ENCODE data around the gene TWSG1.
"Not testable (repeated sequence)": the region's sequence is repeated elsewhere in the genome, so short reads cannot be mapped to it uniquely, and the experiment has no call there.

TWSG1 gene

DNA sequence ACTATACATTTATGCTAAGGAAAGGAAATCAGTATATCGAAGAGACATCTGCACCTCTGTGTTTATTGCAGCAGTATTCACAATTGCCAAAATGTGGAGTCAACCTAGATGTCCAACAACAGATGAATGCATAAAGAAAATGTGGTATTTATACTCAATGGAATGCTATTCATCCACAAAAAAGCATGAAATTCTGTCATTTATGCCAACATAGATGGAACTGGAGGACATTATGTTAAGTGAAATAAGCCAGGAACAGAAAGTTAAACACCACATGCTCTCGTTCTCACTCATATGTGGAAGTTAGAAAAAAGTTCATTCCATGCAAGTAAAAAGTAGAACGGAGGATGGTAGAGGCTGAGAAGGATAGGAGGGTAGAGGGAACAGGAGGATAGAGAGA is 59.5 kb downstream of the TWSG1 start:
- no peak for DNase-seq (ENCODE audit: low read depth)
- TF ChIP-seq, protein P1, sequence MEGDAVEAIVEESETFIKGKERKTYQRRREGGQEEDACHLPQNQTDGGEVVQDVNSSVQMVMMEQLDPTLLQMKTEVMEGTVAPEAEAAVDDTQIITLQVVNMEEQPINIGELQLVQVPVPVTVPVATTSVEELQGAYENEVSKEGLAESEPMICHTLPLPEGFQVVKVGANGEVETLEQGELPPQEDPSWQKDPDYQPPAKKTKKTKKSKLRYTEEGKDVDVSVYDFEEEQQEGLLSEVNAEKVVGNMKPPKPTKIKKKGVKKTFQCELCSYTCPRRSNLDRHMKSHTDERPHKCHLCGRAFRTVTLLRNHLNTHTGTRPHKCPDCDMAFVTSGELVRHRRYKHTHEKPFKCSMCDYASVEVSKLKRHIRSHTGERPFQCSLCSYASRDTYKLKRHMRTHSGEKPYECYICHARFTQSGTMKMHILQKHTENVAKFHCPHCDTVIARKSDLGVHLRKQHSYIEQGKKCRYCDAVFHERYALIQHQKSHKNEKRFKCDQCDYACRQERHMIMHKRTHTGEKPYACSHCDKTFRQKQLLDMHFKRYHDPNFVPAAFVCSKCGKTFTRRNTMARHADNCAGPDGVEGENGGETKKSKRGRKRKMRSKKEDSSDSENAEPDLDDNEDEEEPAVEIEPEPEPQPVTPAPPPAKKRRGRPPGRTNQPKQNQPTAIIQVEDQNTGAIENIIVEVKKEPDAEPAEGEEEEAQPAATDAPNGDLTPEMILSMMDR (conservative IDR thresholded peaks at IDR 0.05; ENCODE audit: low read depth, low read length) = no peak
- no peak overlapping the region for H3K4me3 ChIP-seq (ENCODE audit: low read depth, low read length)

DNA sequence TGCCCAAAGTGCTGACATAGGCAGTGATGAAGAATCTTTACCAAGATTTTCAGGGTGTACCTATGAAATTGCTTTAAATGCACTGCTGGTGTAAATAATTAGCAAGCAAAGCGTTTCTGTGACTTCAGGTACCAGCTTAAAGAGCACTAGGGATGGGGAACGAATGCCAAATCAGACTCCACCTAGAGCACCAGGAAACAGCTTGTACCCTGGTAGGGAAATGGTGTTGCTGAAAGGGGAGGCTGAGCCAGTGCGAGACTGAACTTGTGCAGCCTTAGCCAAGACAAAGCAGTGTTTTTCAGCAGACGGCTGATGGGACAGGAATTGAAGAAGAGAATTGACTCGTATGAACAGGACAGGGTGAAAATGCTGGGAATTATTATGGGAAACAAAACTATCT is 65.6 kb downstream of the TWSG1 start:
- no peak for DNase-seq (ENCODE audit: low read depth)
- TF ChIP-seq, protein P1 (conservative IDR thresholded peaks at IDR 0.05; ENCODE audit: low read depth, low read length) = no peak
- no peak overlapping the region for H3K4me3 ChIP-seq (ENCODE audit: low read depth, low read length)

DNA sequence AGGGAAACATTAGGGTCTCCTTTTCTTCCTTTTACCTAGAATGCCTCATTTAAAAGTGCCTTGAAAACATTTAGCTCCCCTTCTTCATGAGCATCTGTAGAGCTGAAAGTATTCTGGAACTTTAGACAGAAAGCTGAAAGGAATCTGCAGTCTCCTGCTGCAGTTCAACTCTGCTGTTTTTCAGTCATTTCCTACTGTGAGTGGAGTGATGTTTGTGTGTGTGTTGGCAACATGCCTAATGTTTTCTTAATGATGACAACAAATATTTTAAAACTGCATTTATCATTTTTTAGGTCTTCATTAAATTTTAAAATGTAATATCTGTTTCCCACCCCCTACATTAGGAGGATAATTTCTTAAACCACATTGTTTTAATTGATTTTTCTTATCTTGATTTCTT is 66.6 kb downstream of the TWSG1 start:
- H3K4me3 ChIP-seq (ENCODE audit: low read depth, low read length) = no peak overlapping the region
- DNase-seq (ENCODE audit: low read depth) = peak; percentile 55
- TF ChIP-seq, protein P1 (conservative IDR thresholded peaks at IDR 0.05; ENCODE audit: low read depth, low read length) = no peak

DNA sequence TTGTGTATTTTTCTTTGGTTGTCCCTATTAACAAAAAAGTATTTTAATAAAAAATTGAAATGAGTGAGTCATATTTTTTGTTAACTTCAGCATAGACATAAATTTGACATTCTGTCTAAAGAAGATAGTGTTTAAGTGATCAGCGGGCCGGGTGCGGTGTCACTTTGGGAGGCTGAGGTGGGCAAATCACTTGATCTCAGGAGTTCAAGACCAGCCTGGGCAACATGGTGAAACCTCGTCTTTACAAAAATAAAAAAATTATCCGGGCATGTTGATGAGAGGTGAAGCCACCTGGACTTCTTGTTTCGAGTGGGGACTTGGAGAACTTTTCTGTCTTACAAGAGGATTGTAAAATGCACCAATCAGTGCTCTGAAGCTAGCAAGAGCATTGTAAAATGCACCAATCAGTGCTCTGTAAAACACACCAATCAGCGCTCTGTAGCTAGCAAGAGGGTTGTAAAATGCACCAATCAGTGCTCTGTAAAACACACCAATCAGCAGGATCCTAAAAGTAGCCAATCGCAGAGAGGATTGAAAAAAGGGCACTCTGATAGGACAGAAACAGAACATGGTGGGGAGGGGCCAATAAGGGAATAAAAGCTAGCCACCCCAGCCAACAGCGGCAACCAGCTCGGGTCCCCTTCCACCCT is 67.9 kb downstream of the TWSG1 start:
- not testable (repeated sequence) for DNase-seq (ENCODE audit: low read depth)

DNA sequence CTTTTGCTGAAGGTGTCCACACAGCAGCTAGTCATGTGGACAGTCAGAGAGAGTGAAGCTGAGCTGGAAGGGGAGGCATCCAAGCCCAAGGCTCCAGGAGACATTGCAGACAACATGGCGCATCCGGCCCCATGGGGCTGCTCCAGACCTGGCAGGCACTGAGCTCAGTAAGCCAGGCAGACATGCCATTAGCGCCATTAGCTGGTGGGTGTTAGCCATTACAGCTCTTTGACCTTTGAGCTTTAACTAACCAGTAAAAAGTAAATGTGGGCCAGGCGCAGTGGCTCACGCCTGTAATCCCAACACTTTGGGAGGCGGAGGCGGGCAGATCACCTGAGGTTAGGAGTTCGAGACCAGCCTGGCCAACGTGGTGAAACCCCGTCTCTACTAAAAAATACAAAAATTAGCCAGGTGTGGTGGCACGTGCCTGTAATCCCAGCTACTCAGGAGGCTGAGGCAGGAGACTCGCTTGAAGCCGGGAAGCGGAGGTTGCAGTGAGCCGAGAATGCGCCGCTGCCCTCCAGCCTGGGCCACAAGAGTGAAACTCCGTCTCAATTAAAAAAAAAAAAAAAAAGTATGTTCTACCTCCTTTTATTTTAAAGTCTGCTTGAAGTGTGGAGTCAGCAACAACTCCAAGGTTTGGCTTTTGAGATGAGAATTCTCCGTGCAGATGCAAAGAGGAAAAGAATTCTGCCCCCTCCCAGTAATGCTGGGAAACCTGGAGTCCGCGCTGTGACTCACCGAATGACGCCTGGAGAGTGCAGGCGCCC is 69.4 kb downstream of the TWSG1 start:
- TF ChIP-seq, protein P1 (conservative IDR thresholded peaks at IDR 0.05; ENCODE audit: low read depth, low read length) = peak; percentile 12
- no peak for DNase-seq (ENCODE audit: low read depth)
- no peak overlapping the region for H3K4me3 ChIP-seq (ENCODE audit: low read depth, low read length)

More for the DNA sequence above, 67.9 kb downstream of the TWSG1 start:
- H3K4me3 ChIP-seq (ENCODE audit: low read depth, low read length) = not testable (repeated sequence)

DNA sequence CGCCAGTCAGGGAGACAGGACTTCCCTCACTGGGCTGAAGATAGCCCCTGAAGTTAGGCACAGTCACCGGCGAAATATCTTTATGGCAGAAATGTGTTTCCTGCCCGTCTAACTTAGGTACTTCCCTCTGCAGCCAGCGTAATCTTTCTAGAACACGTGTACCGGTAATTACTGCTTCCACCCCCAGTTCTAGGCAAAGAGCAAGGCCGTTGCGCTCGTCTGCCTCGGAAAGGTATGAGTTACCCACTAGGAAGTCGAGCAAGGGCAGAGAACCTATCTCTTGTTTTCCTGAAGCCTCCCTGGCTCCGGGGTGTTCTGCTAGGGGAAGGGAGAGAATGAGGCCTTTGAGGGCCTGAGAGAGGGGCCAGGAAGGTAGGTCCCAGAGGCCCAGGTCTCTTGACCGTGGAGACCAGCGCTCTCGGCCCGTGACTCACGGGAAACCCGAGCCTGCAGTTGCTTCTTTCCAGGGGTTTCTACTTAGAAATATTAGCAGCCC is 70.0 kb downstream of the TWSG1 start:
- no peak overlapping the region for H3K4me3 ChIP-seq (ENCODE audit: low read depth, low read length)
- DNase-seq (ENCODE audit: low read depth) = no peak
- TF ChIP-seq, protein P1 (conservative IDR thresholded peaks at IDR 0.05; ENCODE audit: low read depth, low read length) = no peak

DNA sequence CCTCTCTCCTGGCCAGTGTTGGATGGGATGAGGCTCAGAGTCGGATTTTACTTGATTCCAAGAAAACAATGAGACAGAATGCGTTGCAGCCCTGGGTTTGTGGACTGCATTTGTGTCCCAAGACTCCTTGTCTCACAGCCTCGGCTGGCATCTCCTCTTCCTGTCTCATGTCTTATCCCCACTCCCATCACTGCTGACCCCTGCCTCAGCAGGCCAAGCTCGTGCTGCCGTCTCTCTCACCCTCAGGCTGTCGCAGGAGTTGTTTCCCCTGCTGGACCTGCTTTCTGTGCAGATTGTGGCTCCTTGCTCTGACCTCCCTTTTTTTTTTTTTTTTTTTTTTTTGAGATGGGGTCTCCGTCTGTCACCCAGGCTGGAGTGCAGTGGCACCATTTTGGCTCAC is 70.6 kb downstream of the TWSG1 start:
- H3K4me3 ChIP-seq (ENCODE audit: low read depth, low read length) = no peak overlapping the region
- DNase-seq (ENCODE audit: low read depth) = no peak
- TF ChIP-seq, protein P1 (conservative IDR thresholded peaks at IDR 0.05; ENCODE audit: low read depth, low read length) = no peak
